22Rv1 (cell line): Measurements from ENCODE around the gene GABBR2.

Experiments used
- H3K27ac ChIP-seq: fragments of 450-650 bp; 2 replicates; pipeline ENCODE4 v1.5.1; 2017
- ZFX ChIP-seq: fragments of 450-650 bp; IDR thresholded peaks from 2 replicates; pipeline ENCODE4 v1.6.1; 2017; ENCODE audit warnings: antibody characterized with exemption, borderline replicate concordance
- TF ChIP-seq, protein P1 (sequence below): fragments of 450-650 bp; IDR thresholded peaks from 2 replicates; pipeline ENCODE4 v1.5.1; 2017; ENCODE audit warnings: mild to moderate bottlenecking

GABBR2 gene

DNA sequence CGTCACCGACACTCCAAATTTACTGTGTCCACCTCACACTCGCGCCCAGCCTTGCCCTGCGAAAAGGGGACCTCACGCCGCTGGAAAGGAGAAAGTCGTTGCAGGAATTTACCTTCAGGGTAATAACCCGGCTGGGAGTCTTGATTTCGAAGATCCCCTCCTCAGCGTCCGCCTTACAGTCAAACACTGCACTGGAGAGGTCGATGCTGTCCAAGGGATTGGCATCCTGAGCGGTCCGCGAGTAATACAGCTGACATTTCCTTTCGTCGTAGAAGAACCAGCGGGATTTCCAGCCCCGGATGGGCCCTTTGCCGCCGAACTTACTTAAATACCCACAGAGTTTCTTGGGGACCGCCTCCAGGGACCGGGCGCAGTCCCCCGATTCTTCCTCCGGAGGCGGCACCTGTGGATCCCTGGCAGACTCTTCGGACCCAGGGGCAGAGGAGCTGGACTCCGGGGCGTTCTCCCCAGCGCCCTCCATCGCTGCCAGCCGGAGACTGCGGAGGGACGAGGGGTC is 453.6 kb downstream of the GABBR2 start:
- H3K27ac ChIP-seq, result peak overlapping the region; percentile 98
- TF ChIP-seq ZFX, result no peak
- TF ChIP-seq, protein P1, sequence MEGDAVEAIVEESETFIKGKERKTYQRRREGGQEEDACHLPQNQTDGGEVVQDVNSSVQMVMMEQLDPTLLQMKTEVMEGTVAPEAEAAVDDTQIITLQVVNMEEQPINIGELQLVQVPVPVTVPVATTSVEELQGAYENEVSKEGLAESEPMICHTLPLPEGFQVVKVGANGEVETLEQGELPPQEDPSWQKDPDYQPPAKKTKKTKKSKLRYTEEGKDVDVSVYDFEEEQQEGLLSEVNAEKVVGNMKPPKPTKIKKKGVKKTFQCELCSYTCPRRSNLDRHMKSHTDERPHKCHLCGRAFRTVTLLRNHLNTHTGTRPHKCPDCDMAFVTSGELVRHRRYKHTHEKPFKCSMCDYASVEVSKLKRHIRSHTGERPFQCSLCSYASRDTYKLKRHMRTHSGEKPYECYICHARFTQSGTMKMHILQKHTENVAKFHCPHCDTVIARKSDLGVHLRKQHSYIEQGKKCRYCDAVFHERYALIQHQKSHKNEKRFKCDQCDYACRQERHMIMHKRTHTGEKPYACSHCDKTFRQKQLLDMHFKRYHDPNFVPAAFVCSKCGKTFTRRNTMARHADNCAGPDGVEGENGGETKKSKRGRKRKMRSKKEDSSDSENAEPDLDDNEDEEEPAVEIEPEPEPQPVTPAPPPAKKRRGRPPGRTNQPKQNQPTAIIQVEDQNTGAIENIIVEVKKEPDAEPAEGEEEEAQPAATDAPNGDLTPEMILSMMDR, result no peak

DNA sequence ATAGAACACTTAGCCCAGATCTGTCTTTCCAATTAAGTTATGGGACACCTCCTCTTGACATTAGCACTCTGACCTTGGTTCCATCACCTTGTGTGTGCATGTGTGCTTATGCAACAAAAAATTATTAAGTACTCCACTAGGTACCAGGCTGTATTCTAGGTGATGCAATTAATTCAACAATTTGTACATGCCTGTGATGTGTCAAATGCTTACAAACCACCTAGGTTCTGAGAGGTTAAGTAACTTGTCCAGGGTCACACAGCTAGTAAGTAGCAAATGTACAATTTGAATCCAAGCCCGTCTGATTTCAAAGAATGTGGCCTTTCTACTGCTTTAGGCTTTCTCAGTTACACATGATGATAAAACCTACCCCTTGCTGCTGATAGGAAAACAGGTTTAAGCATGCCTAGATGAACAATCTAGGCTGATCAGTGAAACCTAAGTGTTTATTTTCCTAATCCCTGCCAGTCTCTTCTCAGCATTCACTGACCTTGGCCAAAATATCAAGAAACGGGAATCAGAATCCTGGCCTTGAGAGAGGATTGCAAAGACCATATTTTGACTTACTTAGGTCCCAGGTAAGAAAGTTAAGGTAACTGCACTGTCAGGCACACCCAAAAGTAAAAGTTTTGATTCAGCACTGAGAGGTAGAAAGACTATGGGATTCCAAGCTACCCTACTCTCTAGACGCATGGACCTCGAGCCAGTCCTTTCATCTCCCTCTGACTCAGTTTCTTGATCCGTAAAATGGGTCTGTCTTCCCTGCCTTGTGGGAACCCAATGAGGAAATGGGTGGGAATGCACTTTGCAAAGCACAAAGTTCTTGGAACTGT is 454.3 kb downstream of the GABBR2 start:
- no peak overlapping the region; the same call in 1 of the 2 replicates for H3K27ac ChIP-seq
- TF ChIP-seq, protein P1, result no peak
- no peak for TF ChIP-seq ZFX

DNA sequence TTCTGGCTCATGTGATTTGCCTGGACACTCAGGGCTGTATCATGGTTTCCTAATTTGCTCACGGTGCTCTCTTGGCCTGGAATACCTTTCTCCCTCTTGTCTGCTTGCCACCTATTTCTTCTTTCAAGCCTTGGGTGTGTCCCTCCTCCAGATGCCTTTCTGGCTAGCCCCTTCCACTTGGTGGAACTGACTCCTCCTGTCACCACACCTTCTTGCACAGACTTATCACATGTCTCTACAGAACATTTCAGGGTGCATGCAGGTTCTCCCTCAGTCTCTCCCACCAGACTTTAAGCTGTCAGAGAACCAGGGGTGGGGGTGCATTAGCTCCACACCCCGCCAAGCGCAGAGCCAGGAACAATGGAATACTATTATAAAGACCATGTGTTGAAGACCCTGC is 455.2 kb downstream of the GABBR2 start:
- no peak overlapping the region for H3K27ac ChIP-seq
- no peak for TF ChIP-seq ZFX
- TF ChIP-seq, protein P1, result no peak

DNA sequence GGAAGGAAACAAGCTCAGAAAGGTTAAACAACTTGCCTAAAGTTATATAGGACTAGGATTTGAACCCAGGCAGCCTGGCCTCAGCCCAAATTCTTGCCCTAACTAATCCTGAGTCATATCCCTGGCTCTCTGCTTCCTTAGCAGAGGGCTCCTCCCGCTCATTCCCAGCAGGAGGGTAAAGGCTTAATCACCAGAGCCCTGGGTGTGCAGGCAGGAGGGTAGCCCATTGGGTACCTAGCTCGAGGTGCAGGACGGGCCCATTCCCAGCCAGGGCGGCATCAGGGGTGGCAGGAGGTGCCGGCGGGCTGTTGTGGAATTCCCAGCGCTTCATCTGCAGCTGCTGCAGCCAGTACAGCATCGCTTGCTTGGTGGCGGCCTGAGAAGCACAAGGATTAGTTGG is 457.2 kb downstream of the GABBR2 start:
- no peak for TF ChIP-seq ZFX
- TF ChIP-seq, protein P1, result no peak
- H3K27ac ChIP-seq, result no peak overlapping the region

DNA sequence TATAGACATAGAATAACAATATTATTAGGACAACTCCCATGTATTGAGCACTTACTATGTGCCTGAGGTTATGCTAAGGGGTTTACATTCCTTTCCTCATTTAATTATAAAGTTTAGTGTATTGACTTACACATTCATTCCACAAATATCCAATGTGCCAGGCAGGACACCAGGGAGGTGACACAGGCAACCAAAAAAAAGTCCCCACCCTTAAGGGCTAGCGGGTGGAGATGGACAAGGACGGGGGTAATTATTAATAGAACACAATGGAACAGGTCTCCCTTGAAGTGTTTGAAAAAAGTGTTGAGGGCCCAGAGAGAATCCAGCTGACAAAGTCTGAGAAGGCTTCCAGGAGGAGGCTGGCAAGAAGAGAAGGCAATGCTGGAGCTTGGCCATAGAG is 459.0 kb downstream of the GABBR2 start:
- TF ChIP-seq ZFX, result no peak
- TF ChIP-seq, protein P1, result no peak
- H3K27ac ChIP-seq, result no peak overlapping the region

DNA sequence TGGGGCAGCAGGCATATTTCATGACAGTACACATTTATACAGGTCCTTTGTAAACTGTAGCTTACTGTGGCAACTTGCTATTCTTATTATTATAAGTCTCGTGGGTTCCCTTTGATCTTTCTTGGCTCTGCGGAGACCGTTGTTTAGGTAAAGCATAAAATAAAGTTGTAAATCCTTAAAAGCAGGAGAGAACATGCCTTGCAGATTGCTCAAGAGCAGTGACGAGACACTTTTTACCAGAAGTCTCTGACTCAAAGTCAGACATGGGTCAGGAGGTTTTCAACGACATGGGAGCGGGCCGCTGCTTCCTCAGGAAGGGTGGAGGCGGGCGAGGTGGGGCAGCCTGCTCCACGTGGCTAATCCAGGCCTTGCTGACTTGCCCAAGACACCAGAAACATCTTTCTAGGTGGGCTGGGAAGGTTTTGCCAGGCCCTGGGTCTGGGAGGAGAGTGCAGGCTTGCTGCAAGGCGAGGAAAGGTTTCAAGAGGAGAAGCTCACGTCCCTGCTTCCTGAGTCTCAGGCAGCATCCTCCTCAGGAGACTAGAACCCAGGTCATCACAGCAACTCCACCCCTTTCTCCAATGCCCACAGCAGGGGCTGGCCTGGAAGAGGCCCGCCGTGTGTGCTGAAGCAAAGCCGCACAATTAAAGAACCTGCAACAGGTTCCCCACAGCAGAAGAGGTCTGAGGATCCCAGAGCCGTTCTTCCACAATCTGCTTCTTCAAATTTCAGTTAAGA is 459.8 kb downstream of the GABBR2 start:
- no peak overlapping the region for H3K27ac ChIP-seq
- no peak for TF ChIP-seq ZFX
- TF ChIP-seq, protein P1, result no peak
